Adrenal gland (tissue), 12 donors: ENCODE results near the gene ATF2. TPM values are rescaled to one million over a fixed set of nuclear protein-coding genes. Genes with fewer than 3 reads are reported as not detected.

ENCODE experiments used
- DNase-seq, 7 donors: peaks; one replicate each; pipeline ENCODE4 v3.0.0-alpha.2; 2019 to 2020
- H3K27ac ChIP-seq, 5 donors: fragments of 200-600 bp; sonication (generic) in 4 of 5; 1 replicate in 3 of 5; 2 replicates in 2 of 5; pipeline versions ENCODE4 v1.5.1 to v1.8.0; 2016 to 2020; ENCODE audit warnings: mild to moderate bottlenecking in 1 of 5
- H3K27me3 ChIP-seq: fragments of 200-600 bp; 2 replicates; pipeline ENCODE4 v1.8.0; 2021
- H3K36me3 ChIP-seq, 2 donors: fragments of 200-600 bp; replicated peaks in 1 of 2; 1 replicate in 1 of 2; 2 replicates in 1 of 2; pipeline versions ENCODE4 v1.5.1 to v1.8.0; 2018 to 2022
- H3K4me1 ChIP-seq, 2 donors: fragments of 200-600 bp; replicated peaks in 1 of 2; 1 replicate in 1 of 2; 2 replicates in 1 of 2; pipeline versions ENCODE4 v1.5.1 to v1.8.0; 2018 to 2021
- H3K4me3 ChIP-seq, 4 donors: fragments of 200-600 bp; sonication (generic) in 3 of 4; one replicate each; pipeline ENCODE4 v1.5.1; 2016 to 2018
- H3K9me3 ChIP-seq, 3 donors: fragments of 200-600 bp; sonication (generic) in 1 of 3; replicated peaks in 1 of 3; 1 replicate in 2 of 3; 2 replicates in 1 of 3; pipeline versions ENCODE4 v1.5.1 to v1.8.0; 2016 to 2021
- POLR2A ChIP-seq, 2 donors: fragments of 450-650 bp; IDR thresholded peaks; one replicate each; pipeline ENCODE4 v1.6.1; 2017; ENCODE audit warnings: antibody characterized with exemption in 2 of 2, mild to moderate bottlenecking in 2 of 2, moderate library complexity in 1 of 2
- WGBS, 4 donors: extraction: QIAGEN DNeasy Blood & Tissue Kit in 2 of 4; methylation state at CpG; one replicate each; pipeline versions ENCODE4 v1.1.5 to v1.1.7; 2013 to 2017; 5-methylcytosine and 5-hydroxymethylcytosine counted together
- intact Hi-C, 2 donors: fragments of 100-400 bp; cut with DNase I; formaldehyde crosslinking; loops; one replicate each; pipeline versions ENCODE4 v1.14.1 to v1.15.0; 2022 to 2023
- polyA plus RNA-seq, 3 donors: library from polyadenylated mRNA; stranded (reverse); fragments of 200-250 nt in 2 of 3; fragments of 350-450 nt in 1 of 3; fragmentation: Illumina TruSeq in 1 of 3; extraction: RNeasy Lipid Tissue Mini Kit (QIAGEN cat#74804) in 1 of 3; gene quantifications; one replicate each; pipeline ENCODE4 v1.2.3, GENCODE V29; 2013 to 2014
- total RNA-seq, 9 donors: library from RNA; depleted of rRNA in 4 of 9; stranded (reverse); fragments of >200 nt in 4 of 9; fragments of 120-200 nt in 1 of 9; fragmentation: NEBNext Ultra II Directional in 1 of 9; extraction: Animal tissue kit (Norgen Biotek cat#: 25700) in 1 of 9; gene quantifications; one replicate each; pipeline versions ENCODE4 v1.1.0 to v1.2.4, GENCODE V29; 2013 to 2023
- TF ChIP-seq, protein P1 (sequence below), 6 experiments: fragments of 450-650 bp in 4 of 6; fragments of 200-600 bp in 2 of 6; sonication (generic) in 1 of 6; IDR thresholded peaks; 1 replicate in 5 of 6; 2 replicates in 1 of 6; pipeline versions ENCODE4 v1.5.1 to v1.8.0; 2016 to 2021; ENCODE audit warnings: antibody characterized with exemption in 6 of 6, mild to moderate bottlenecking in 2 of 6, moderate library complexity in 1 of 6
- donor health status: healthy with polysubstance abuse.
- donor health status: Bipolar disorder and iron deficiency.
- donor health status: DM: yes; HTN: yes; CAD: no.
- donor health status: DM: no; HTN: no; CAD: no.
- donor health status: DM: no; HTN: no; CAD: no.
- donor health status: DM: yes; HTN: yes; CAD: no.

ATF2 gene
- total and polyA plus RNA-seq, 12 donors = 16.5 to 60.1 (median 51.4) TPM

DNA sequence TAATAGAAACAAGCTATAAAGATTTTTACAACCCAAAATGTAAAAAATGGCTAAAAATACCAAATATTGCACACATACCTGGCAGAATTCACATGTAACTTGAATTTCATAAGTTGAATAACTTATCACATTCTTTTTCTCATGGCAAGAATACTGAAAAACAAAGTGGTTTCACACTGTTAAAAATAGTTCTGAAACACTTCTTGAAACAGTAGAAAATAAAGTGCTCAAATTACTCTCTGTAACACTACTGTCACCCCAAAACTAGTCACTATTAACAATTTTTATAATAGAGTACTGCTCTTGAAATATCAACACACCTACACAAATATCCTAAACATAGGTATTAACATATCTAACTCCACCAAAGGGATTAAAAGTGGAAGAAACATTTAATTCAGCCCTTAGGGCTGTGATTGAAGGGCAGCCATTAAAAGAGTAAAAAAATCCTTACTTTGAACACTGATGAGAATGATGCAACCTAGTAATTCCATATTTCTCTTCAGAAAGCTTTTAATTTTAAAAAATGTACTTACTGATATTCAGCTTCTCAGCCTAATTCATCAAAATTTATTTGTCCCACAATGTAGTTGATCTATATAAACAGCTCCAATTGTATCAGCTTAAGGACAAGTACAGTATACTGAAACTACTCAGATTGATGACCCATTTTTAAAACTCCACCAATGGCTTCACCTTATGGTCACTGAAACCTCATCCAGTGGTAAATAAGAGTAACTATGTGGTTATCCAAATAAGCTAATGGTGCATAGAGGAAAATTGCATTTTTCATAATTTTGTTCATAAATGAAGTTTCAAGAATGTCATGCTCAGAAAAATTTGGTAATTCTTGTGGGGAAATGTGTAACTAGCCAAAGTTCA is 31.4 kb downstream of the ATF2 start:
- Histone ChIP-seq H3K36me3 (no peaks in the 10 kb centered on the region), H3K4me1 (peaks cover 0 to 4% of the 10 kb centered on the region in 2 donors), H3K9me3 (no peaks in the 10 kb centered on the region), H3K27me3 (no peaks in the 10 kb centered on the region), H3K4me3 (no peak overlapping the region), H3K27ac (no peak overlapping the region)
- TF ChIP-seq, protein P1, sequence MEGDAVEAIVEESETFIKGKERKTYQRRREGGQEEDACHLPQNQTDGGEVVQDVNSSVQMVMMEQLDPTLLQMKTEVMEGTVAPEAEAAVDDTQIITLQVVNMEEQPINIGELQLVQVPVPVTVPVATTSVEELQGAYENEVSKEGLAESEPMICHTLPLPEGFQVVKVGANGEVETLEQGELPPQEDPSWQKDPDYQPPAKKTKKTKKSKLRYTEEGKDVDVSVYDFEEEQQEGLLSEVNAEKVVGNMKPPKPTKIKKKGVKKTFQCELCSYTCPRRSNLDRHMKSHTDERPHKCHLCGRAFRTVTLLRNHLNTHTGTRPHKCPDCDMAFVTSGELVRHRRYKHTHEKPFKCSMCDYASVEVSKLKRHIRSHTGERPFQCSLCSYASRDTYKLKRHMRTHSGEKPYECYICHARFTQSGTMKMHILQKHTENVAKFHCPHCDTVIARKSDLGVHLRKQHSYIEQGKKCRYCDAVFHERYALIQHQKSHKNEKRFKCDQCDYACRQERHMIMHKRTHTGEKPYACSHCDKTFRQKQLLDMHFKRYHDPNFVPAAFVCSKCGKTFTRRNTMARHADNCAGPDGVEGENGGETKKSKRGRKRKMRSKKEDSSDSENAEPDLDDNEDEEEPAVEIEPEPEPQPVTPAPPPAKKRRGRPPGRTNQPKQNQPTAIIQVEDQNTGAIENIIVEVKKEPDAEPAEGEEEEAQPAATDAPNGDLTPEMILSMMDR (IDR thresholded peaks at IDR 0.05) = no peak
- TF ChIP-seq POLR2A (IDR thresholded peaks at IDR 0.05) = no peak
- no peak for DNase-seq
- intact Hi-C loops = loop anchor here in 1 of 2 donors (10.0 kb wide), 1 partner anchor 48 kb away; the partner anchor contains the start of gene ATP5MC3

DNA sequence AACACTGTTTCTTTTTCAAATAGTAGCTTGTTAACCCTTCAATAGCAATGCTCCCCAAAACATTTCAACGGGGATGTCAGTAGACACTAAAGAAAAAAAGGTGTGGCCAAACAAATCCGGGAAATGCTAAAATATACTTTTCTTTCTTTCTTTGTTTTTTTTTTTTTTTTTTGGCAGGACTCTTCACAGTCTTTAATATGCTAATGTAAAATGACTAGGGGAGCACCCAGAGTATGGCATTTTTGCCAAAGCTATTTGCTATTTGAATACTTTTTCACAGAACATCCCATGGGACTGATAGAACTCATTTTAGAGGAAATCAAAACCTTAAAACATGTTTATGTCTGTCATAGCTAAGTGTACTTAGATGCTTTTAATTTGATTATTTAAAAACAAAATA is 32.1 kb downstream of the ATF2 start:
- Histone ChIP-seq H3K27me3 (no peaks in the 10 kb centered on the region), H3K9me3 (no peaks in the 10 kb centered on the region), H3K4me1 (peaks cover 0 to 8% of the 10 kb centered on the region in 2 donors), H3K27ac (no peak overlapping the region), H3K4me3 (no peak overlapping the region), H3K36me3 (no peaks in the 10 kb centered on the region)
- 80 to 90% (median 86%) methylated on average over 2 of the region's 2 CpGs for WGBS, 4 donors
- intact Hi-C loops = loop anchor here in 1 of 2 donors (10.0 kb wide), 1 partner anchor 49 kb away; the partner anchor contains the start of gene ATP5MC3
- no peak for DNase-seq
- TF ChIP-seq, protein P1 (IDR thresholded peaks at IDR 0.05) = no peak
- no peak for TF ChIP-seq POLR2A (IDR thresholded peaks at IDR 0.05)

DNA sequence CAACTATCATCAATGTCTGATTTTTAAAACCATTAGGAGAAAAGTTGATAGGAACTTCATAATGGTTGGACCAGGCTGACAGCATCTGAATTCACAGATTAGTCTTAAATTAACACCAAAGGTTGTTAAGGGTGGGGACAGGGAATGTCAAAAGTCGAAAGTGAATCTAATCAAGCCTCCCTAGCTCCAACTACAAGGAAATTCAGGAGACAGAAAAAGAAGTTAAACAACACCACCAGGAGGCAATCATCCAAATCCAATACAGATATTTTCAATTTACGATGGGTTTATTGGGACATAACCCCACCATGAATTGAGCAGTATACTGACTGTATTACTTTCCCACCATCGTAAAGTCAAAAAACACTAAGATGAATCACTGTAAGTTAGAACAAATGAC is 32.8 kb downstream of the ATF2 start:
- Histone ChIP-seq H3K4me3 (no peak overlapping the region), H3K27ac (no peak overlapping the region), H3K9me3 (no peaks in the 10 kb centered on the region), H3K27me3 (no peaks in the 10 kb centered on the region), H3K4me1 (peaks cover 0 to 8% of the 10 kb centered on the region in 2 donors), H3K36me3 (no peaks in the 10 kb centered on the region)
- WGBS, 4 donors = 90 to 97% (median 93%) methylated on average over 3 of the region's 3 CpGs
- intact Hi-C loops = loop anchor here in 1 of 2 donors (10.0 kb wide), 1 partner anchor 50 kb away; the partner anchor contains the start of gene ATP5MC3
- DNase-seq = no peak
- TF ChIP-seq, protein P1 (IDR thresholded peaks at IDR 0.05) = no peak
- no peak for TF ChIP-seq POLR2A (IDR thresholded peaks at IDR 0.05)

DNA sequence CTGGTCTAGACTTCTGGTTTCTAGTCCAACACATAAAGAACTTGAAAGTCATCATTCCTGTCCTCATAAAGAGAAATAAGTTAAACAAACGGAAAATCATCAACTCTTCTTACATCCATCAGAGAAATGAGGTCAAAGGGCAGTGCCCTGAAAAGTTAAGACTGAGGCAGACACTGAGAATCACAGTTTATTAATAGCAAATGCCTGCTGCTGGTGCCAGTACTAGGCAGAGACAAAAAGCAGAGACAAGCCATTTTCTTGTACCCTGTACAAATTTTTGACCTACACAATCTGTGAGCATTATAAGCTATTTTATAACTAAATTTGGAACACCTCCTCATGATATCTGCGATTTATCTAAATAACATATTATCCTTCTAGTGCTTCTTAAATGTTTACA is 36.8 kb downstream of the ATF2 start:
- Histone ChIP-seq H3K4me3 (no peak overlapping the region), H3K9me3 (no peaks in the 10 kb centered on the region), H3K27ac (no peak overlapping the region), H3K27me3 (no peaks in the 10 kb centered on the region), H3K4me1 (peaks cover 0 to 7% of the 10 kb centered on the region in 2 donors), H3K36me3 (peaks cover 0 to 10% of the 10 kb centered on the region in 2 donors)
- WGBS, 4 donors = 63 to 68% (median 65%) methylated on average over 2 of the region's 2 CpGs
- no peak for DNase-seq
- TF ChIP-seq, protein P1 (IDR thresholded peaks at IDR 0.05) = no peak
- no peak for TF ChIP-seq POLR2A (IDR thresholded peaks at IDR 0.05)
- intact Hi-C loops = loop anchor here in 1 of 2 donors (10.0 kb wide), 1 partner anchor 54 kb away; the partner anchor contains the start of gene ATP5MC3
